Measurements from ENCODE around the gene HPCAL1.
"Not testable (repeated sequence)": the region's sequence is repeated elsewhere in the genome, so short reads cannot be mapped to it uniquely, and the experiment has no call there.

Gene HPCAL1

GRCh38 chr2:10296142-10296541 is 6.6 kb upstream of the HPCAL1 start:
- Histone ChIP-seq H3K9me3 (ENCODE audit: control insufficient read depth, low read length) (peaks cover 19% of the 10 kb centered on the region), H3K4me1 (ENCODE audit: control insufficient read depth, insufficient read depth, low read length, poor library complexity, severe bottlenecking) (peaks cover 18% of the 10 kb centered on the region), H3K4me3 (ENCODE audit: extremely low read depth, insufficient read depth, low read length, poor library complexity, severe bottlenecking) (no peak overlapping the region), H3K27ac (ENCODE audit: low read depth, low read length, severe bottlenecking) (no peak overlapping the region), H3K36me3 (ENCODE audit: control insufficient read depth, insufficient read depth, low read length) (no peaks in the 10 kb centered on the region)
- WGBS, 2 experiments (ENCODE audit: insufficient coverage in 2 of 2): 97% methylated on average over 5 to 8 of the region's 8 CpGs

DNA sequence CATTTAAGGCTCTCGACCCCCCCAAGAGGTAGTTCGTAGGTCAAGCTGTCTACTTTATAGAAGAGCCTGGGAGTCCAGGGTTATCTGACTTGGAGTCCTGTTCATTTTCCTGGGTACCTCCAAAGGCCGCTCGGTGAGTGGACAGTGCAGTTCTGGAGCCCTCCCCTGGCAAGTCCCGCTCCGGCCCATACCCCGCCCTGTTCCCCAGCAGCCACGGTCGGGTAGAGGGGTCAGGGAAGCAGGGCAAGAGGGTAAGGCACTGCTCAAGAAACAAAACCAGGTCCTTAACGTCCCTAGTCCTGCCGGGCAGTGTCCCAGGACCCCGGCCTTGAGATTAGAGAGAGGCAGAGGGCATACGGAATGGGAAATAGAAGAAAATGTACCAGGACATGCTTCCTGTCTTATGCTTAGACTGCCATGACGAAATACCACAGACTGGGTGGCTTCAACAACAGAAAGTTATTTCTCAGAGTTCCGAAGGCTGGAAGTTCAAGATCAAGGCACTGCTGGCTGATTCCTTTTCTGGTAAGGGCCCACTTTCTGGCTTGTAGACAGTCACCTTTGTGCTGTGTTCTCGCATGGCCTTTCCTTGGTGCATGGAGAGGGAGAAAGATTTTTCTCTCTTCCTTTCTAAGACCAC is 5.4 kb upstream of the HPCAL1 start:
- Histone ChIP-seq H3K4me1 (ENCODE audit: control insufficient read depth, insufficient read depth, low read length, poor library complexity, severe bottlenecking) (peaks cover 26% of the 10 kb centered on the region), H3K36me3 (ENCODE audit: control insufficient read depth, insufficient read depth, low read length) (no peaks in the 10 kb centered on the region), H3K27ac (ENCODE audit: low read depth, low read length, severe bottlenecking) (peak overlapping the region; percentile 89), H3K9me3 (ENCODE audit: control insufficient read depth, low read length) (peaks cover 19% of the 10 kb centered on the region), H3K4me3 (ENCODE audit: extremely low read depth, insufficient read depth, low read length, poor library complexity, severe bottlenecking) (no peak overlapping the region)
- 87 to 89% methylated on average over 14 to 15 of the region's 16 CpGs for WGBS, 2 experiments (ENCODE audit: insufficient coverage in 2 of 2)

DNA sequence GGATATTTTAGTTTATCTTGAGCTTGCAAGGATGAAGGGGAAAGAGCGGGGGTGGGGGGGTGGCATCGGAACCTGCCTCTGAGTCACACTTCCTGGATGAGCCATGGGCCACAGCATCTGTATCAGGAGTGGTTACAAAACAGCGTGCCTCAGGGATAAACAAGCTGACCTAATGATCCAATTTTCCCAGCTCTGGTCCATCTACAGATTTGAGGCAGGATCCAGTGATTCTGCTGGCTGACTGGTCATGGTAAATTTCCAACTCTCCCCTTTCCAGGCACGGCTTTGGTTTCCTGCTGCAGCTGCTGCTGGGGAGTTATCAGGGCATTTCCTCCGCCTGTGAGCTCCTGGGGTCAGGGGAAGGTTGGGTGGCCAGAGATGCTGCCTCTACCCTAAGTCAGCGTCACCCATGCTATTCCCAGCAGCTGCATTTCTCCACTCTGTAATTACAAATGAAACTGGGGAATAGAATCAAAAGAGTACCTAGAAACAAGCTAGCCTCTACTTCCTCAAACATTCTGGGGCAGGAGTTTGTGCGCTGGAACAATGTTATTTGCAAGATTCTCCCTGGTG is 4.7 kb upstream of the HPCAL1 start:
- Histone ChIP-seq H3K4me3 (ENCODE audit: extremely low read depth, insufficient read depth, low read length, poor library complexity, severe bottlenecking) (no peak overlapping the region), H3K36me3 (ENCODE audit: control insufficient read depth, insufficient read depth, low read length) (no peaks in the 10 kb centered on the region), H3K4me1 (ENCODE audit: control insufficient read depth, insufficient read depth, low read length, poor library complexity, severe bottlenecking) (peaks cover 28% of the 10 kb centered on the region), H3K27ac (ENCODE audit: low read depth, low read length, severe bottlenecking) (peak overlapping the region; percentile 89), H3K9me3 (ENCODE audit: control insufficient read depth, low read length) (peaks cover 19% of the 10 kb centered on the region)
- WGBS, 2 experiments (ENCODE audit: insufficient coverage in 2 of 2): 44 to 59% methylated on average over 4 of the region's 7 CpGs

DNA sequence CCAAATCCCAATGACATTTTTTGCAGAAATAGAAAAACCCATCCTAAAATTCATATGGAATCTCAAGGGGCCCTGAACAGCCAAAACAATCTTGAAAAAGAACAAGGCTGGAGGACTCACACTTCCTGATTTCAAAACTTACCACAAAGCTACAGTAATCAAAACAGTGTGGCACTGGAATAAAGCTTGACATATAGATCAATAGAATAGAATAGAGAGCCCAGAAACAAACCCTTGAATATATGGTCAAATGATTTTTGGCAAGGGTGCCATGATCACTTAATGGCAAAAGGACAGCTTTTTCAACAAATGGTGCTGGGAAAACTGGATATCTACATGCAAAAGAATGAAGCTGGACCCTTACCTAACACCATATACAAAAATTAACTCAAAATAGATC is 3.9 kb upstream of the HPCAL1 start:
- Histone ChIP-seq H3K4me1 (ENCODE audit: control insufficient read depth, insufficient read depth, low read length, poor library complexity, severe bottlenecking) (peaks cover 28% of the 10 kb centered on the region), H3K9me3 (ENCODE audit: control insufficient read depth, low read length) (peaks cover 19% of the 10 kb centered on the region), H3K27ac (ENCODE audit: low read depth, low read length, severe bottlenecking) (peak overlapping the region; percentile 89)
- H3K36me3 ChIP-seq (ENCODE audit: control insufficient read depth, insufficient read depth, low read length); H3K4me3 ChIP-seq (ENCODE audit: extremely low read depth, insufficient read depth, low read length, poor library complexity, severe bottlenecking): not testable (repeated sequence)

- no peaks in the 10 kb centered on the region for H3K36me3 ChIP-seq (ENCODE audit: control insufficient read depth, insufficient read depth, low read length)
- WGBS, 2 experiments (ENCODE audit: insufficient coverage in 2 of 2): 95 to 100% methylated on average over 2 to 3 of the region's 3 CpGs
- H3K9me3 ChIP-seq (ENCODE audit: control insufficient read depth, low read length): peaks cover 18% of the 10 kb centered on the region
- no peak overlapping the region for H3K4me3 ChIP-seq (ENCODE audit: extremely low read depth, insufficient read depth, low read length, poor library complexity, severe bottlenecking)
- H3K27ac ChIP-seq (ENCODE audit: low read depth, low read length, severe bottlenecking): no peak overlapping the region
- peaks cover 38% of the 10 kb centered on the region for H3K4me1 ChIP-seq (ENCODE audit: control insufficient read depth, insufficient read depth, low read length, poor library complexity, severe bottlenecking)
These were observed 2.3 kb upstream of the HPCAL1 start for GRCh38 chr2:10300328-10300920.

GRCh38 chr2:10300997-10301940 is 1.4 kb upstream of the HPCAL1 start:
- H3K27ac ChIP-seq (ENCODE audit: low read depth, low read length, severe bottlenecking): no peak overlapping the region
- peaks cover 13% of the 10 kb centered on the region for H3K9me3 ChIP-seq (ENCODE audit: control insufficient read depth, low read length)
- no peak overlapping the region for H3K4me3 ChIP-seq (ENCODE audit: extremely low read depth, insufficient read depth, low read length, poor library complexity, severe bottlenecking)
- no peaks in the 10 kb centered on the region for H3K36me3 ChIP-seq (ENCODE audit: control insufficient read depth, insufficient read depth, low read length)
- peaks cover 38% of the 10 kb centered on the region for H3K4me1 ChIP-seq (ENCODE audit: control insufficient read depth, insufficient read depth, low read length, poor library complexity, severe bottlenecking)
- WGBS, 2 experiments (ENCODE audit: insufficient coverage in 2 of 2): 90 to 93% methylated on average over 20 to 22 of the region's 22 CpGs

DNA sequence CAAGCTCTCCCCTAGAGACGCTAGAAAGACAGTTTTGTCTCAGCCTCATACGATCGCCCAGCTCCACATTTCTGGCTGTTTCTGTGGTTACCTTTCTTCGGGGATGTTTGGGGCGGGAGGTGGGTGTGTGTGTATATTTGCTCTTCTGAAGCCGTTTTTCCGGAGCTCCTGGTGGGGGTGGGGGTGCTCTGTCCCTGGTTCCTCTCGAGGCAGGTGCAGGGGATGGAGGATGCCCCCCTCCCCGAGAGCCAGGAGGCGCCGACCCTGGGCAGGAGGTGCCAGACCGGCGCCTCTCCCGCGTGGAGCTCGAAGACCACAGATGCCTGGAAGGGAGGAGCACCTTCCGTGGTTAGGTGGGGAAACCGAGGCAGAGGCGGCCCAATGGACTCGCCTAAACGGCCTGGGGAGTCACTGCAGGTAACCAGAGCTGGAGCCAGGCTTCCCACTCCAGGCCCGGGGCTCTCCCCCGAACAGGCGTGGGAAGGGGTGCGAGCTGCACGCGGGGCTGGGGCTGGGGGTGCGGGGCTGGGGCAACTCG is 694 bp upstream of the HPCAL1 start:
- peak overlapping the region; percentile 50 for H3K27ac ChIP-seq (ENCODE audit: low read depth, low read length, severe bottlenecking)
- H3K9me3 ChIP-seq (ENCODE audit: control insufficient read depth, low read length): peaks cover 13% of the 10 kb centered on the region
- H3K36me3 ChIP-seq (ENCODE audit: control insufficient read depth, insufficient read depth, low read length): no peaks in the 10 kb centered on the region
- peak overlapping the region; percentile 77 for H3K4me3 ChIP-seq (ENCODE audit: extremely low read depth, insufficient read depth, low read length, poor library complexity, severe bottlenecking)
- peaks cover 34% of the 10 kb centered on the region for H3K4me1 ChIP-seq (ENCODE audit: control insufficient read depth, insufficient read depth, low read length, poor library complexity, severe bottlenecking)
- 48 to 56% methylated on average over 9 to 26 of the region's 29 CpGs for WGBS, 2 experiments (ENCODE audit: insufficient coverage in 2 of 2)

DNA sequence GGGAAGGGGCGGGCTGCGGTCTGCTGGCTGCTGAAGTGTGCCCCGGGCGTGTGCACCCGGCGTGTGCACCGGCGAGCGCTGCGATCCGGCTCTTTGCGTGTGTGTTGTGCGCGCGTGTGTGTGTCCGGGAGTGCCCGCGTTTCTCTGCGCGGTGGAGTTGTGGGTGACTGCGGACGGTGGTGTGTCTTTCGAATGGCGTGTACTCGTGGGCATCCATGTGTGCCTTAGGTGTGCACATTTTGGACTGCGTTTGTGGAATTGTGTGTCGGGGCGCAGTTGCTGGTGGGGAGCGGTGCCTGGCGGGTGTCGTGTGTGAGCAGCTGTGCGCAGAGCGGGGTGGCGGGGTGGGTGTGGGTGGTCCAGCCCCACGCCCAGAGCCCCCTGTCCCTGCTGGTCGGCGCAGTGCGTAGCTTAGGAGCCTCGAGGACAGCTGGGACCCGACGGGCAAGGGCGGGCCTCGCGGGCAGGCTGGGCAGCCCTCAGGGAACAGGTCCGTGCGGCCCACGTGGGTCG is 533 bp downstream of the HPCAL1 start:
- H3K4me3 ChIP-seq (ENCODE audit: extremely low read depth, insufficient read depth, low read length, poor library complexity, severe bottlenecking): peak overlapping the region; percentile 77
- 1 to 3% methylated on average over 25 to 35 of the region's 48 CpGs for WGBS, 2 experiments (ENCODE audit: insufficient coverage in 2 of 2)
- H3K27ac ChIP-seq (ENCODE audit: low read depth, low read length, severe bottlenecking): no peak overlapping the region
- peaks cover 24% of the 10 kb centered on the region for H3K4me1 ChIP-seq (ENCODE audit: control insufficient read depth, insufficient read depth, low read length, poor library complexity, severe bottlenecking)
- peaks cover 13% of the 10 kb centered on the region for H3K9me3 ChIP-seq (ENCODE audit: control insufficient read depth, low read length)
- no peaks in the 10 kb centered on the region for H3K36me3 ChIP-seq (ENCODE audit: control insufficient read depth, insufficient read depth, low read length)

GRCh38 chr2:10303694-10304378 is 1.1 kb downstream of the HPCAL1 start:
- no peaks in the 10 kb centered on the region for H3K36me3 ChIP-seq (ENCODE audit: control insufficient read depth, insufficient read depth, low read length)
- peaks cover 19% of the 10 kb centered on the region for H3K4me1 ChIP-seq (ENCODE audit: control insufficient read depth, insufficient read depth, low read length, poor library complexity, severe bottlenecking)
- H3K9me3 ChIP-seq (ENCODE audit: control insufficient read depth, low read length): peaks cover 11% of the 10 kb centered on the region
- no peak overlapping the region for H3K27ac ChIP-seq (ENCODE audit: low read depth, low read length, severe bottlenecking)
- peak overlapping the region; percentile 77 for H3K4me3 ChIP-seq (ENCODE audit: extremely low read depth, insufficient read depth, low read length, poor library complexity, severe bottlenecking)
- WGBS, 2 experiments (ENCODE audit: insufficient coverage in 2 of 2): 1 to 2% methylated on average over 46 to 50 of the region's 53 CpGs

Measured in mesodermal cell (in vitro differentiated cells).